Ishikawa (cell line): ENCODE data around the gene GRIK4.

Experiments used
- CEBPB ChIP-seq: IDR thresholded peaks from 2 replicates; pipeline ENCODE4 v1.6.1; 2012
- CREB1 ChIP-seq: IDR thresholded peaks from 2 replicates; pipeline ENCODE4 v1.6.1; 2012; ENCODE audit warnings: low read depth
- EGR1 ChIP-seq: IDR thresholded peaks from 2 replicates; pipeline ENCODE4 v1.6.1; 2012
- EP300 ChIP-seq: IDR thresholded peaks from 2 replicates; pipeline ENCODE4 v1.6.1; 2012; ENCODE audit warnings: borderline replicate concordance
- FOXM1 ChIP-seq: IDR thresholded peaks from 2 replicates; pipeline ENCODE4 v1.6.1; 2012; ENCODE audit warnings: low read depth, borderline replicate concordance
- NFIC ChIP-seq: IDR thresholded peaks from 2 replicates; pipeline ENCODE4 v1.6.1; 2012
- RAD21 ChIP-seq: IDR thresholded peaks from 2 replicates; pipeline ENCODE4 v1.6.1; 2012; ENCODE audit warnings: low read depth
- TAF1 ChIP-seq: IDR thresholded peaks from 2 replicates; pipeline ENCODE4 v1.6.1; 2012; ENCODE audit warnings: low read depth, mild to moderate bottlenecking
- TCF12 ChIP-seq: IDR thresholded peaks from 2 replicates; pipeline ENCODE4 v1.6.1; 2012; ENCODE audit warnings: low read depth
- TEAD4 ChIP-seq: IDR thresholded peaks from 2 replicates; pipeline ENCODE4 v1.6.1; 2012
- YY1 ChIP-seq: IDR thresholded peaks from 2 replicates; pipeline ENCODE4 v1.6.1; 2012; ENCODE audit warnings: low read depth
- ZBTB7A ChIP-seq: IDR thresholded peaks from 2 replicates; pipeline ENCODE4 v1.6.1; 2012; ENCODE audit warnings: low read depth
- TF ChIP-seq, protein P1 (sequence below): IDR thresholded peaks from 2 replicates; pipeline ENCODE4 v1.6.1; 2012
- TF ChIP-seq, protein P2 (sequence below): IDR thresholded peaks from 2 replicates; pipeline ENCODE4 v1.6.1; 2012; ENCODE audit warnings: low read depth, mild to moderate bottlenecking
- TF ChIP-seq, protein P3 (sequence below): IDR thresholded peaks from 2 replicates; pipeline ENCODE4 v1.6.1; 2012

GRIK4 gene

DNA sequence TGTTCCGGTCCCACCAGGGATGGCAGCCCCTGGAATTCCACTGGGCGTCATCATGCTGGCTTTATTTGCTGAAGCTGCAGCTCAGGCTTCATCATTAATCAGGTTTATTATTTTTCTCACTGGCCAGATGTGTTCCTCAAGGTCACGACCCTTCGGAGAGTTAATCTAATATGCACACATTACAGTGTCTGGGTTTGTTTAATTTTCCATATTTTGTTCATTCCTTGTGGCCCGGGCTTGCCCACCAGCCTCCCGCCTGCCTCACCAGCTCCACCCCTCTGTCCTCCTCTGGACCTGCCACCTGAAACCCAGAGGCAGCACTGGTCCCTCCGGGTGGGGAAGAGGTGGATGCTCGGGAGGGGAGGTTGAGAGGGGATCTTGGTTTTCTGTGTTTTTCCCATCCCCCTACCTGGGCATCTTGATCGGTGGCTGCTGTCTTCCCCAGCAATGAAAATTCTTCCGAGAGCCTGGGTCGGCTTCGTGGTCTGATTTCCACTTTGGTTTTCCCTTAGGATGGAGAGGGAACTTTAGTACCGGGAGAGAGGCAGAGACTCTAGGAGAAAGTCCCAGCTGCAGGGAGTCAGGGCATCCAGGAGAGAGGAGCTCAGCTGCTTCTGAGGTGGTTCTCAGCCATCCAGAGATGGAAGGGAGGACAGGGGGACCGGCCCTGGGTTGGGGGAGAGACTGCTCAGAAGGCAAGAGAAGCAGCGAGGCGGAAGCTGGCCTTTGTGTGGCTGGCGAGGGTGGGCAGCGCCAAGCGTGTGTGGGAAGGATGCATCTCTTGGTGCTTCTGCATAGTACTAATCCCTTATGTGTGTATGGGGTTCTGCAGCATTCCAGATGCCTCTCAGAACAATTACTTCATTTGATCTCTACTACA is 2.1 kb downstream of the GRIK4 start:
- no peak for TF ChIP-seq RAD21
- no peak for TF ChIP-seq ZBTB7A
- TF ChIP-seq, protein P1, sequence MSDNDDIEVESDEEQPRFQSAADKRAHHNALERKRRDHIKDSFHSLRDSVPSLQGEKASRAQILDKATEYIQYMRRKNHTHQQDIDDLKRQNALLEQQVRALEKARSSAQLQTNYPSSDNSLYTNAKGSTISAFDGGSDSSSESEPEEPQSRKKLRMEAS, result no peak
- TF ChIP-seq YY1, result no peak
- TF ChIP-seq FOXM1, result no peak
- TF ChIP-seq EP300, result no peak
- no peak for TF ChIP-seq NFIC
- no peak for TF ChIP-seq TEAD4
- TF ChIP-seq, protein P2, sequence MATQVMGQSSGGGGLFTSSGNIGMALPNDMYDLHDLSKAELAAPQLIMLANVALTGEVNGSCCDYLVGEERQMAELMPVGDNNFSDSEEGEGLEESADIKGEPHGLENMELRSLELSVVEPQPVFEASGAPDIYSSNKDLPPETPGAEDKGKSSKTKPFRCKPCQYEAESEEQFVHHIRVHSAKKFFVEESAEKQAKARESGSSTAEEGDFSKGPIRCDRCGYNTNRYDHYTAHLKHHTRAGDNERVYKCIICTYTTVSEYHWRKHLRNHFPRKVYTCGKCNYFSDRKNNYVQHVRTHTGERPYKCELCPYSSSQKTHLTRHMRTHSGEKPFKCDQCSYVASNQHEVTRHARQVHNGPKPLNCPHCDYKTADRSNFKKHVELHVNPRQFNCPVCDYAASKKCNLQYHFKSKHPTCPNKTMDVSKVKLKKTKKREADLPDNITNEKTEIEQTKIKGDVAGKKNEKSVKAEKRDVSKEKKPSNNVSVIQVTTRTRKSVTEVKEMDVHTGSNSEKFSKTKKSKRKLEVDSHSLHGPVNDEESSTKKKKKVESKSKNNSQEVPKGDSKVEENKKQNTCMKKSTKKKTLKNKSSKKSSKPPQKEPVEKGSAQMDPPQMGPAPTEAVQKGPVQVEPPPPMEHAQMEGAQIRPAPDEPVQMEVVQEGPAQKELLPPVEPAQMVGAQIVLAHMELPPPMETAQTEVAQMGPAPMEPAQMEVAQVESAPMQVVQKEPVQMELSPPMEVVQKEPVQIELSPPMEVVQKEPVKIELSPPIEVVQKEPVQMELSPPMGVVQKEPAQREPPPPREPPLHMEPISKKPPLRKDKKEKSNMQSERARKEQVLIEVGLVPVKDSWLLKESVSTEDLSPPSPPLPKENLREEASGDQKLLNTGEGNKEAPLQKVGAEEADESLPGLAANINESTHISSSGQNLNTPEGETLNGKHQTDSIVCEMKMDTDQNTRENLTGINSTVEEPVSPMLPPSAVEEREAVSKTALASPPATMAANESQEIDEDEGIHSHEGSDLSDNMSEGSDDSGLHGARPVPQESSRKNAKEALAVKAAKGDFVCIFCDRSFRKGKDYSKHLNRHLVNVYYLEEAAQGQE, result no peak
- TF ChIP-seq, protein P3, sequence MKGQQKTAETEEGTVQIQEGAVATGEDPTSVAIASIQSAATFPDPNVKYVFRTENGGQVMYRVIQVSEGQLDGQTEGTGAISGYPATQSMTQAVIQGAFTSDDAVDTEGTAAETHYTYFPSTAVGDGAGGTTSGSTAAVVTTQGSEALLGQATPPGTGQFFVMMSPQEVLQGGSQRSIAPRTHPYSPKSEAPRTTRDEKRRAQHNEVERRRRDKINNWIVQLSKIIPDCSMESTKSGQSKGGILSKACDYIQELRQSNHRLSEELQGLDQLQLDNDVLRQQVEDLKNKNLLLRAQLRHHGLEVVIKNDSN, result no peak
- TF ChIP-seq EGR1, result no peak
- no peak for TF ChIP-seq TAF1
- TF ChIP-seq CREB1, result no peak

DNA sequence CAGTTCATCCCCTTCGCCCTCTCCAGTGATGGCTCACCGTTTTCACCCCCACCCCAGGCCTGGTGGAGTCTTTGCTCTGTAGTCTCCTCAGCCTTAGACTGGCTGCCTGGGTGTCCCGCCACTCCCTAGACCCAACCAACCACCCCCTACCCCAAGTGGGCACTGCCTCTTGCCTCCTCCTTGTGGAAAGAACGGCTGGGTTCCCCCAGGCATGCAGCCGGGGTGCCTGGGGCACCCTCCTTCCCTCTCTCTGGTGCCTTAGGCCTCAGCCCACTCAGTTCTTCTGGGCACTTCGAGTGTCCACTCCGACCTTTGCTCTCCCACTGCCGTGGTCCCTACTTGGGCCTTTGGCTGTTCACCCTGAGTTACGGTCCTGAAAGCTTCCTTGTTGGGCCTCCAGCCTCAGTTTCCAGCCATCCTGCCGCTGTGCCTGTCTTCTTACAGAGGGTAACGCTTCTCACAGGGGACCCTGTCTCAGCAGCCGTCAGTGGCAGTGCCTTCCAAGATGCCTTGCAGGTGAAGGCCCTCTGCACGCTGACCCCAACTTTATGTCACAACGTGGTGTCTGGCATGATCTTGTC is 3.1 kb downstream of the GRIK4 start:
- TF ChIP-seq EP300, result no peak
- no peak for TF ChIP-seq CREB1
- no peak for TF ChIP-seq TCF12
- no peak for TF ChIP-seq ZBTB7A
- TF ChIP-seq NFIC, result no peak
- no peak for TF ChIP-seq TEAD4
- TF ChIP-seq RAD21, result no peak
- no peak for TF ChIP-seq EGR1
- TF ChIP-seq CEBPB, result no peak
- TF ChIP-seq, protein P3, result no peak
- TF ChIP-seq, protein P2, result no peak
- no peak for TF ChIP-seq YY1
- TF ChIP-seq, protein P1, result no peak
- TF ChIP-seq FOXM1, result no peak
- TF ChIP-seq TAF1, result no peak

DNA sequence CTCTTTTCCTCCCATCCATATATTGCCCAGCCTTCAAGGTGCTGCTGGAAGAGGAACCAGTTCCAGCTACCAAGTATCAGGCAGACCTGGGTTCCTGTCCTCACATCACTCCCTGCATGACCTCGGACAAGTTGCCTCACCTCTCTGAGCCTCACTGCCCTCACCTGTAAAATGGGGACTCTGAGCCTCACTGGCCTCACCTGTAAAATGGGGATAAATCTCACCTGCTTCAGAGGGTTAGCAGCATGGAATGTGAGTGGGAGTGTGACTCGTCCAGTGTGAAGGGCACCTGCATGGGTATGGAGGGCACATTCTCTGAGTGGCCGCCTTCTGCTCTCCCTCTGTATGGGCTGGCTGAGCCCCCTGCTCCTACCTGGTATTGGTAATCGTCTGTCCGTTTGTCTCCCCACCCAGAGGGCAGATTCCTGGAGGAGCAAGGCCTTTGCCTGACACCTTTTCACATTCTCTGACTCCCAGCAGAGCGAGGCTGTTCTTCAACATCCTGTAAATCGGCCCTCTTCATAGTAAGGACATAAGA is 3.7 kb downstream of the GRIK4 start:
- TF ChIP-seq EGR1 (no peak), CREB1 (no peak), TCF12 (no peak), FOXM1 (no peak), YY1 (no peak), EP300 (no peak), ZBTB7A (no peak), NFIC (no peak), TEAD4 (no peak)
- TF ChIP-seq, protein P3, result no peak
- TF ChIP-seq, protein P1, result no peak

DNA sequence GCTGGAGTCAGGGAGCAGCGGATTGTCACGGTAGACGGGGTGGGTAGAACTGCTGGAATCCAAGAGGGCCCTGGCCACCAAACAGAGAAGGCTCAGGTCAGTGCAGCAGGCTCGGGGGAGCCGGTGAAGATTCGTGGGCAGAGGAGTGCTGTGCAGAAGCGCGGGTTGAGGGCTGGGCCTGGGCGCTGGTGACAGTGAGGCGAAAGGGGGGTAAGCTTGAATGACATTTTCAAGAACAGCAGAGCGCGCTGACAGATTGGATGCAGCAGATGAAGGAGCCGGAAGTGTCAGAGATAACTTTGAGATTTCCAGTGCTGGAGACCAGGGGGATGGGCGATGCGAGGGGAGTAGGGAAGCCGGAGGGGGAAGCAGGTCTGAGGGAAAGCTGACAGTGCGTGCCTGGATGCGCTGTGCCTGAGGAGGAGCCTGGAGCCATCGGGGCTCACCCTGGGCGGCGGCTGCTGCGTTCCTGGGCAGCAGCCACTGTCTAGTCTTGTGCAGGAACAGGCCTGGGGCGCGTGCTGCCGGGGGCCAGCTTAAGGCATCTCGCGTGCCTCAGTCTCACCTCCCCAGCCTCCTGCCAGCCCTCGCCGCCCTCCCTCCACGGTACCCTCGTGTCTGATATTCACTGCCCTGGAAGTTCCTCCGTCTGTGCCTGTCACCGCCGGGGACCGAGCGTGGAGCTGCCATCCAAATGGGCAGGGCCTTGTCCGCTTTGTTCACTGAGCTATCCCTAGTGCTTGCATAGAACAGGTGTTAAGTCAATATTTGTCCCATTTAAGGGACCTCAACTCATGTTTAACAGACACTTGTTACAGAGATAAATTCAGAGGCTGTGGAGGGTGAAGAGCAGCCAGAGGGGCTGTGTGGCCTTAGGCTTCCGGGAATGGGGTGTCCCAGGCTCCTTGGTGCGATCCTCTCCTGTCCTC is 5.2 kb downstream of the GRIK4 start:
- TF ChIP-seq, protein P3, result no peak
- no peak for TF ChIP-seq FOXM1
- no peak for TF ChIP-seq TAF1
- TF ChIP-seq YY1, result no peak
- no peak for TF ChIP-seq EGR1
- TF ChIP-seq CEBPB, result no peak
- no peak for TF ChIP-seq NFIC
- TF ChIP-seq, protein P2, result no peak
- no peak for TF ChIP-seq CREB1
- TF ChIP-seq, protein P1, result no peak
